ENCODE measurements around the gene XPR1. TPM values are rescaled to one million over a fixed set of nuclear protein-coding genes. Genes with fewer than 3 reads are reported as not detected.

The XPR1 gene
- total RNA-seq, 3 donors from 2014 or later, result 19.0 to 49.5 (median 35.7) TPM

DNA sequence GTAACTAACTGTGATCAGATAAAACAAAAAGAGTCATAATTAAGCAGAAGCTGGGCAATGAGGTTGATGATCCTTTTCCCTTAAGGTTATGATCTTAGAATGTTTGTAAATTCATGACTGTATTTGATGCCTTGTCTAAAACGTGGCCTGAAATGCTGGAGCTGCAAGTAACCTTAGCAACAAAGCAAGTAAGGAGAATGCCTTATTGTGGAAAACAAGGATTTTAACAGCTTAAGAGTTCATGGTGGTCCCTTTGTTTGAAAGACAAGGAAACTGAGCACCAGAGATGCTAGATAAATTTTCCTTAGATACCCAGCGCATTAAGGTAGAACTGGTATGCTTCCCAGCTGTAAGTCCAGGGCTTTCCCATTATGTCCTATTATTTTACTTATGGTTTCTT, 25.7 kb upstream of the XPR1 start:
- no peaks in the 10 kb centered on the region for H3K27me3 ChIP-seq
- H3K4me3 ChIP-seq, result no peak overlapping the region
- intact Hi-C loops (cut with DNase I; ENCODE audit: low total_unique reads), result no loop called here
- TF ChIP-seq POLR2A (IDR thresholded peaks at IDR 0.05), result no peak
- TF ChIP-seq, protein P1, sequence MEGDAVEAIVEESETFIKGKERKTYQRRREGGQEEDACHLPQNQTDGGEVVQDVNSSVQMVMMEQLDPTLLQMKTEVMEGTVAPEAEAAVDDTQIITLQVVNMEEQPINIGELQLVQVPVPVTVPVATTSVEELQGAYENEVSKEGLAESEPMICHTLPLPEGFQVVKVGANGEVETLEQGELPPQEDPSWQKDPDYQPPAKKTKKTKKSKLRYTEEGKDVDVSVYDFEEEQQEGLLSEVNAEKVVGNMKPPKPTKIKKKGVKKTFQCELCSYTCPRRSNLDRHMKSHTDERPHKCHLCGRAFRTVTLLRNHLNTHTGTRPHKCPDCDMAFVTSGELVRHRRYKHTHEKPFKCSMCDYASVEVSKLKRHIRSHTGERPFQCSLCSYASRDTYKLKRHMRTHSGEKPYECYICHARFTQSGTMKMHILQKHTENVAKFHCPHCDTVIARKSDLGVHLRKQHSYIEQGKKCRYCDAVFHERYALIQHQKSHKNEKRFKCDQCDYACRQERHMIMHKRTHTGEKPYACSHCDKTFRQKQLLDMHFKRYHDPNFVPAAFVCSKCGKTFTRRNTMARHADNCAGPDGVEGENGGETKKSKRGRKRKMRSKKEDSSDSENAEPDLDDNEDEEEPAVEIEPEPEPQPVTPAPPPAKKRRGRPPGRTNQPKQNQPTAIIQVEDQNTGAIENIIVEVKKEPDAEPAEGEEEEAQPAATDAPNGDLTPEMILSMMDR (IDR thresholded peaks at IDR 0.05), result no peak
- no peak overlapping the region for H3K27ac ChIP-seq
- no peaks in the 10 kb centered on the region for H3K36me3 ChIP-seq
- H3K4me1 ChIP-seq, result no peaks in the 10 kb centered on the region
- DNase-seq (ENCODE audit: low spot score in 2 of 2), result no peak
- H3K9me3 ChIP-seq, result no peaks in the 10 kb centered on the region

- DNase-seq (ENCODE audit: low spot score in 2 of 2), result no peak
- Histone ChIP-seq H3K9me3 (no peaks in the 10 kb centered on the region), H3K36me3 (no peaks in the 10 kb centered on the region), H3K4me1 (no peaks in the 10 kb centered on the region), H3K27me3 (no peaks in the 10 kb centered on the region), H3K27ac (no peak overlapping the region), H3K4me3 (no peak overlapping the region)
- intact Hi-C loops (cut with DNase I; ENCODE audit: low total_unique reads), result no loop called here
- TF ChIP-seq, protein P1 (IDR thresholded peaks at IDR 0.05), result no peak
- TF ChIP-seq POLR2AphosphoS5 (IDR thresholded peaks at IDR 0.05) (no peak), POLR2A (IDR thresholded peaks at IDR 0.05) (no peak)
These were observed 21.9 kb upstream of the XPR1 start for GRCh38 chr1:180609643-180610555.

- H3K27ac ChIP-seq, result no peak overlapping the region
- no peak for DNase-seq (ENCODE audit: low spot score in 2 of 2)
- no peaks in the 10 kb centered on the region for H3K9me3 ChIP-seq
- TF ChIP-seq POLR2AphosphoS5 (IDR thresholded peaks at IDR 0.05), result no peak
- TF ChIP-seq, protein P1 (IDR thresholded peaks at IDR 0.05), result no peak
- no peak for TF ChIP-seq POLR2A (IDR thresholded peaks at IDR 0.05)
- no peaks in the 10 kb centered on the region for H3K36me3 ChIP-seq
- no peaks in the 10 kb centered on the region for H3K4me1 ChIP-seq
- H3K27me3 ChIP-seq, result no peaks in the 10 kb centered on the region
- no peak overlapping the region for H3K4me3 ChIP-seq
- intact Hi-C loops (cut with DNase I; ENCODE audit: low total_unique reads), result no loop called here
These were observed 21.2 kb upstream of the XPR1 start for GRCh38 chr1:180610556-180611015.

- Histone ChIP-seq H3K27me3 (no peaks in the 10 kb centered on the region), H3K4me3 (no peak overlapping the region), H3K27ac (peak overlapping the region in 1 of 2 donors; percentile 5), H3K9me3 (no peaks in the 10 kb centered on the region), H3K36me3 (no peaks in the 10 kb centered on the region), H3K4me1 (peaks cover 0 to 4% of the 10 kb centered on the region in 2 donors)
- DNase-seq (ENCODE audit: low spot score in 2 of 2), result no peak
- intact Hi-C loops (cut with DNase I; ENCODE audit: low total_unique reads), result no loop called here
- TF ChIP-seq POLR2A (IDR thresholded peaks at IDR 0.05), result no peak
- TF ChIP-seq POLR2AphosphoS5 (IDR thresholded peaks at IDR 0.05), result no peak
- TF ChIP-seq, protein P1 (IDR thresholded peaks at IDR 0.05), result no peak
These were observed 20.5 kb upstream of the XPR1 start for GRCh38 chr1:180611016-180611930.
